GM18508 (cell line): ENCODE measurements around the gene PAX7.
"Not testable (repeated sequence)": the region's sequence is repeated elsewhere in the genome, so short reads cannot be mapped to it uniquely, and the experiment has no call there.

Experiments
- ATAC-seq: cut with Tn5 transposase; IDR thresholded peaks from one replicate; pipeline ENCODE4 v1.9.1; 2021; ENCODE audit warnings: moderate number of reproducible peaks; ENCODE audit not compliant: insufficient read depth, unreplicated experiment

PAX7 gene

DNA sequence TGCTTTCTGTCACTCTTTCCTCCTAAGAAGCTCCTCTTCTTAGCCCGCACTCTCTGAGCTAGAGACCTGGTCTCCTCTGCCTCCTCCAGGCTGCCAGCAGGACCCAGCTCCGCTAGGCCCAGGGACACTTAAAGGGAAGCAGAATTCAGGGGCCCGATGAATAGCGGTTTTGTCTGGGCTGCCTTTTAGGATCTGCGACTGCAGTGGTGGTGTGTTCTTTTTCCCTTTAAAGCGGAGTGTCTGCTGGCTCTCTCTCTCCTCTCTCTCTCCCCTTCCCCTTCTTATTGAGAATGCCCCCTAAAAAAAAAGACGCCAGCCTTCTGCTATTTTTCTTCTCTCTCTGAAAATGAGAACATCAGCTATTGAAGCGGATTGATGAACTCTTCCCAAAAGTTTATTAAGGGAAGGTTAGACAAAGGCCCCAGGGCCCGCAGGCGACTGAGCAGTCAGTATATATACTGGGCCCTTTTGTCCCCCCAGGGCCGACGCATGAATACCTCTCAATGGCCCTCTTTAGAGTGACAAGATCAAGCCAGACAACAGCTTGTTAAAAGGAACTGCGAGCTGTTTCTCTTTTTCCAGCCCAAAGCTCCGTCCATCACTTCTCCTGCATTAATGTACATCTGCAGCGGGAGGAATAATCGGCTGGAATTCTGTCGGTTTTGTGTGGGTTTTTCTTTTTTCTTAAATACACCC is 27.0 kb downstream of the PAX7 start:
- ATAC-seq, result no peak

DNA sequence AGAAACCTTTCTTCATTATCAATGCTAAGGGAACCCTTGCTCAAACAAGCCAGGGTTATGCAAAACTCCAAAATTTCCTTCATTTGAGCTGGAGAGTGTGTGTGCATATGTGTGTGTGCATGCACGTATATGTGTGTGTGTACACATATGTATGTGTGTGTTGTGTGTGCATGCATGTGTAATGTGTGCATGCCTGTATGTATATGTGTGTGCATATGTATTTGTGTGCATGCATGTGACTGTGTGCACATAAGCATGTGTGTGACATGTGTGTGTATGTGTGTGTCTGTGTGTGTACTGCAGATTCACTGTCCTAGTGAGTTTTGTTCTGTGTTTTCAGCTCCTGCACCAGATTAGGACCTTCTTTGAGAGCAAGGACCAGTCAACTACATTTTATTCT is 28.2 kb downstream of the PAX7 start:
- no peak for ATAC-seq

DNA sequence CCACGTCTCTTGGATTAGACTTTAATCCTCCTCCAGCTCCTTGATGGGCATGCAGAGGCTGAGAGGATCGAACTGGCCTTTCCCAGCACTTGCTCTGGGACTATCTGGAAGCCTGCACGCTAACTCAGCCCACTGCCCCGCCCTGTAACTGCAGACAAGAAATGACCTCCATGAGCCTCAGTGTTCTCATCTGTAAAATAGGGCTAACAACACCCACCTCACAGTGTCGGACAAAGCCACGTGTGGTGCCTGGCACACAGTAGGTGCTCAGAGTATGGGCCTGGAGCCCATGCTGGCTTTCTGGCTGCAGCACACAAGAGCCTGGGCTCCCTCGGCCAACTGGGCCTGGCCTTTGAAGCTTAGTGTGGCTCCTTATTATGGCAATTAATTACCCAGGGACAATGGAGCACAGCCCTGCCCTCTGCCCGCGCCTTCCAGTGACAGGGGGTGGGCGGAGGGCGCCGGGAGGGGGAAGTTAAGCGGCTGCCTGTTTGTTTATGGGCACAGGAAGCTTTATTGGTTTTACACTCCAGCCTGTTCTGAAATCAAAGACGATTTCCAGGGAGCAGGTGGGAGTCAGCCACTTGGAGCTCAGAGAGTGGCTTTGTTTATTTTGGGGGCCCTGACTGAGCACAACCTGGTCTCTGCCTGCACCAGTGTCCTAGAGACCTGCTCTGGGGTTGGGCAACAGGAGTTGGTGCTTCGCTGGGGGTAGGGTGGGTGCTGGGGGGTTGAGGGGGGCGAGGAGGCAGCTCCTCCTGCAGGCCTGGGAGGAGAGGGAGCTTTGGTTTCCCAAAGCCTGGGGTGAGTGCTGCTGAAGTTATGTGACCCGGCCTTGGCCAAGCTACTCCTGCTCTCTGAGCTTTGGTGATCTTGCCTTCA is 31.0 kb downstream of the PAX7 start:
- ATAC-seq, result no peak

DNA sequence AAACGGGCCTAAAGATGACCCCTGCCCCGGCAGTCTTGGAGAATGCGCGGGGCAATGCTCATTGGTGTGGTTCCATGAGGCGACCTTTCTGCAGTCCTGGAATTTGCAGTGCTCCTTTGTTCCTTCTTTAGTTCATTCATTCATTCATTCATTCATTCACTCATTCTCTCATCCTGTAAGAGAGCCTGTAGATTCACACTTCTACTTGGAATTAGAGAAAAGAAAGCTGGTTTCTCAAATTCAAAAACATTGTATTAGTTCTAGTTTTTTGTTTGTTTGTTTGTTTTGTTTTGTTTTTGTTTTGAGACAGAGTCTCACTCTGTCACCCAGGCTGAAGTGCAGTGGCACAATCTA is 31.6 kb downstream of the PAX7 start:
- no peak for ATAC-seq

DNA sequence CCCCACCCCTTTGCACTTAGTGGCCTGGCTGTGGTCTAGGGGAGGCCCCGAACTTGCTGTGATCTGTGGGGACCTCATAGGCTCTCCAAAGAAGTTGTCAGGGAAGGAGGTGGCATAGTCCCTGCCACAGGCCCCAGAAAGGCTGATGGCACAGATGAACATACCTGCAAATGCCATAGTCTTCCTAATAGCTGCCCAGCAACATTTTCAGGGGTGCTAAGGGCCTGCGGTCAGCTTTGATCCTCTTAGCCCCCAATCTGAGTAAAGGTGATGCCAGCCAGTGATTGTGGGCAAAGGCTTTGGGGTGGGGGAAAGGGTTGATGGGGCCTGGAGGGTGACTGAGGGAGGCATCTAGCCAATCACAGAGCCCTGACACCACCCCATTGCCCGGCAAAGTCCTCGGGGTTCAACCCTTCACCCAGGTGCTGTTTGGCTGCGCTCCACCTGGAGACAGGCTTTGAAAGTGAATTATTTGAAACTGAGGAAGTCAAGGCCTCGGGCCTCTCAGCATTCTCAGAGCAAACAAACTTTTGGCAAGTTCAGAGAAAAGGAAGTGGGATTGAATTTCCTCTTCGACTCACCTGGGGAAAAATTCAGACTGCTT is 35.8 kb downstream of the PAX7 start:
- ATAC-seq, result no peak

DNA sequence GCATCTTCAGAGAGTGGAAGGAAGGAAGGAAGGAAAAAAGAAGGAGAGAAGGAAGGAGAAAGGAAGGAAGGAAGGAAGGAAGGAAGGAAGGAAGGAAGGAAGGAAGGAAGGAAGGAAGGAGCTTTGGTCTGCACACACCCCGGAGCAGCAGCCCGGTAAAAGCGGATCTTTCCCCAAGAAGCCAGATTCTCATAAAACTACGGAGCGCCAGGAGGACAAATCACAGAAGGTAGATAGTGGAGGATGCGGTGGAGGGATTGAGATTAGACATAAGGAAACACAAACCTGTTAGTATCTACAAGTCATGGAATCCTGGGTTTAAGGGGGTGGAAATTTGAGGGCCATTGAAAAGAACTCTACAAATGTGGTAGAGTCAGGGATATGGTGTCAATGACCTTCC is 36.7 kb downstream of the PAX7 start:
- ATAC-seq, result no peak

DNA sequence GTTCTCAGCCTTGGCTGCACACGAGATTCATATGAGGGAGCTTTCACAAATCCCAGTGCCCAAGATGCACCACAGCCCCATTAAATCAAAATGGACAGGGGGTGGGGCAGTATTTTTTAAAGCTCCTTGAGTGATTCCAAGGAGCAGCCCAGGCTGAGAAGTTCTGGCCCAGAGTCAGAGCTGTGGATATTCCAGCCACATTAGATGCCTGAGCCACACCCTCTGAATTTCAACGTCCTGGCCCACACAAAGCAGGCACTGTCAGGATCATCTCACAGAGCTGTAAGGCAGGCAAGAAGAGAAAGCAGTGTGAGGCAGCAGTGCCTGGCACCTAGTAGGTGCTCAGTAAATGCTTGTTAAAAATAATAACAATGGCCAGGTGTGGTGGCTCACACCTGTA is 37.4 kb downstream of the PAX7 start:
- no peak for ATAC-seq

DNA sequence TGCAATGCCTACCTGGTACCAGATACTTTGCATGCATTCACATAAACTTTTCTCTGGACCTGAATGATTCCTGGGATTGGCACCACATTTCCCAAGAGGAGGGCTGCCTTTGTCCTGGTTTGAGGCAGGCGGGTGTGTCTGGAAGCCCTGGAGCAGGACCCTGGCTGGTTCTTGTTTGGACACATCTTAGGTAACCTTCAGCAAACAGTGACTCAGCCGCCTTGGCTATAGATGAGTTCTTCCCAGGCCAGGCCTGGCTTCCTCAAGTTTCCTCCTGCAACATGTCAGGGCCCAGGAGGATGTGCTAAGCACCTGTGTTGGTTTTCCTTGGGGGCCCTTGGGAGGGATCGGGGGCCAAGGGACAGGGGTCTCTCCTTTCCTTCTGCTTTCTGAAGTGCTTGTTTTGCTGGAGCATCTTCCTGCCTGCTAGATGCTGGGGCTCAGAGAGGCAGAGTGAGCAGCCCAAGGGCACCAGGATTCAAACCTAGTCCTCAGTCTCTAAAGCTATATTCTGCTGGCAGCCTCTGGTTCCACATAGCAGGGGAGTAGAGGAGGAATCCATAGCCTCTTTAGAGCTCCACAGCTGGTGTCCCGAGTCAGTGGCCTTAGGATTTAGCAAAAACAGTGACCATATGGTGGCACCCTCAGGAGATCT is 38.2 kb downstream of the PAX7 start:
- no peak for ATAC-seq

DNA sequence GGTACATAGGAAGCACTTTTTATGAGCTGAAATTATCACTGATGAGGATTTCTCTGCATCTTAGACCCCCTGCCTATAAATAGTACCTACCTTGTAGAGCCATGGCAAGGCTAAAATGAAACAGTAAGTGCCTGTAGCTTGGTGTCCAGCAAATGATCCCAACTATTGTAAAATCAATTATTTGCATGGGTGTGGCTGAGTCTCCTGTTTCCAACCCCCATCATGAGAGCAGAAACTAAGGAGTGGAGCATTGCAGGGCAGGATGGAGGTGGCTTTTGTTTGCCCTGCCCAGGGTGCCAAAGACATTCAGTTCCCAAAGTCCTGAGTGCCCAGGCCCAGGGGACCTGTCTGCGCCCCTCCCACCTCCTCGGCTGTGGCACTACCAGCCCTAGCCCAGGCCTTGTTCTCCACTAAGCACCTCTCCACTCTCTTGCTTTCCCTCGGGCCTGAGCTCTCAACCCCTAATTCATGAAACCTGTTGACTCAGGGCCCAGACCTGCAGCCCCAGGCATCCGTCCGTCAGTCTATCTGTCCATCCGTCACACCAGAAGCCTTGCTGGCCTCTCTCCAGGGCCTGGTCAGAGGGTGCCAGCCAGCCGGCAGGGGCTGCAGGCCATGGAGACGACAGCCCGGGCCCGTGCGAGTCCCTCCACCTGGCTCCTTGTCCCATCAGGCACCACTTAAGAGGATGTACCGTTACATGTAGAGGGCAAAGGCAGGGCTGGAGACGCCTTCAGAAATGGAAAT is 39.6 kb downstream of the PAX7 start:
- ATAC-seq, result no peak

DNA sequence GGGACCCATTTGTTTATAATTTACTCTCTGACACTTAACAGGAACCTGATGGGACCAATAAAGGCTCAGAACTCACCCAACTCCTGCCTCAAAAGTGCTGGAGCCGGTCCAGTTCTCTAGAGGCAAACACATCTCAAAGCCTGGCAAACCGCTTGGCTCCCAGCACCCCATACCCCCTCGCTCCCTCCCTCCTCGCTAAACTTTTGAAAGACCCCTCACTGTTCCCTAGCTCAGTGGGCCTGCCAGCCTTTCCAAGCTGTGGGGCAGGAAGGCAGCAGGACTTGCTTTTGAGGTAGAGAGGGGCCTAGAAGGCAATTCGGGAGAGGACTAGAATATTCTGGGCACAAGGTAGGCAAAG is 40.2 kb downstream of the PAX7 start:
- ATAC-seq, result no peak

DNA sequence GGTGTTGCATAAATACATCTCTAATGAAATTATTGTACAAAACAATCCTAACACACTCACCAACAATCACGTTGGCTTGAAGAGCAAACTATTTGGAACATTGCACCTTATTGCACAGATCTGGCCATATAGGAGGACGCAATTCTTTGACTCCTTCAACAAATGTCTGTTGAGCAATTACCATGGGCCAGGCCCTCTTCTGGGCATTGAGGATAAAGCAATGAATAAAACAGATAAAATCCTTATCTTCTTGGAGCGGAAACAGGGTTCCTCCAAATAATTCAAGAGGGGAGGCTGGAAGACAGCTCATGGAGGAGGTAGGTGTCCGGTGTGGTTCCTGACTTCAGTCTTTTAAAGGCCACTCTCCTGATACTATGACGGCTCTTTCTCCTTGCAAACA is 43.3 kb downstream of the PAX7 start:
- ATAC-seq, result no peak

DNA sequence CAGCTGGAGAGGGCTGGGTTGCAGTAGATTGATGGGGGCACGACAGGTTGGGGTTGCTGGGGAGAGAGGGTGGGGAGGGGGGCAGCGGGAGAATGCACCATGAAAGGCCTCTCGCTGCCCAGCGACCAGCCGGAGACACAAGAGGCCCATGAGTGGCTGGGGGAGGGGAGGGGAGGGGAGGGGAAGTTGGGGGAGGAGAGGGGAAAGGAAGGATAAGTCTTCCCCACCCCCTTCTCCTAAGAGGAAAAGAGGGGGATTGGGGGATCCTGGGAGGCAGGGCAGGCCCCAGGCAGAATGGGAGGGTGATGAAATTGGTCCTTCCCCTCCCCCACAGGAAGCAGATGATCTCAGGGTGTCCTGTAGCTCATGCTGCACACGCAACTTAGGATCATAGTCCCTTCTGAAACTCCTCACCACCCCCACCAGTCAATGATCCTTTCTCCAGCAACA is 45.7 kb downstream of the PAX7 start:
- no peak for ATAC-seq

DNA sequence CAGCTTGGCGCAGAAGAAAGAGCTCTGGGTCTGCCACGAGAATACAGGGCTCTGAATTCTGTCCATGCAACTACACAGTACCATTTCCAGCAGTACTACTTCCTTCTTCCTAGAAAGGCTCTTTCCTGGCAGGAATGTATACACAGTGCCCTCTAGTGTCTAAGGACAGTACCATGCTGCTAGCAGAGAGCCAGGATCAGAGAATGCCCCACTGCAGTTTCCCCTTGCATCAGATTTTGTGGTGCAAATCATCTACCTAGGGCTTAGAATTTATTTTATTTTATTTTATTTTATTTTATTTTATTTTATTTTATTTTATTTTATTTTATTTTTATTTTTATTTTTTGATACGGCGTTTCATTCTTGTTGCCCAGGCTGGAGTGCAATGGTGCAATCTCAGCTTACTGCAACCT is 50.8 kb downstream of the PAX7 start:
- no peak for ATAC-seq

DNA sequence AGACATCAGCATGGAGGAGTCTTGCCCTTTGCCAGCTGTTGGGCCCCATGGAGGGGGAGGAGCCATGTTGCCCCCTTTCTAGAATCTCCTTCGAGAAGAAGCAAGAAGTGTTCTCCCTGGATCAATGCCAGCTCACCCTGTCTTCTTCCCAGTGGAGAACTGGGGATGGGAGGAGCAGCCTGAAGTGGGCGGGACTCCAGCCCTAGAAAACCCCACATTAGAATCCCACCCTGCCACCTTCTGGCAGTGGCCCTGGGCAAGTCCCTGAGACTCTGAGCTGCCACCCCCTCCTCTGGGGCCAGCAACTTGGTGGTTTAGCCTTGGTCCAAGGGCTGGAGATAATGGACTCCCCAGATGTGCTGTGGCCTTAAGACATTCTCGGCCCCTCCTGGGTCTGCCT is 51.7 kb downstream of the PAX7 start:
- ATAC-seq, result no peak

DNA sequence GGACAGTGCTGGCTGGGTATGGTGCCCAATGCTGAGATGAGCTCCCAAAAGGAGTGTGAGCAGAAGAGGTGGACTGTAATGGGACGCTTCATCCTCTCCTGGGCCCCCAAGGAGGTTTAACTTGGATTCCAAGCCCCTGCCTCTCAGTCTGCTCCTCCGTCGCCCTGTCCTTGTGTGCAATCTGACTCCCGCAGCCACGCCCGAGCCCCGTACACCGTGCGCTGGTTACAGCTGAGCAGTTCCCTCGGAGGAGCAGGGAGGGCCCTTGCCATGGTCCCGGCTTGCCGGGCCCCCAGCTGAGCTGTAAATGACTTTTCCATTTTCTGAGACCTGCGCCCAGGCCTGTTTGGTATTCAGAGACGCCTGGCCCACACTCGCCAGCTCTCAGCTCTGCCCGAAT is 53.7 kb downstream of the PAX7 start:
- no peak for ATAC-seq

DNA sequence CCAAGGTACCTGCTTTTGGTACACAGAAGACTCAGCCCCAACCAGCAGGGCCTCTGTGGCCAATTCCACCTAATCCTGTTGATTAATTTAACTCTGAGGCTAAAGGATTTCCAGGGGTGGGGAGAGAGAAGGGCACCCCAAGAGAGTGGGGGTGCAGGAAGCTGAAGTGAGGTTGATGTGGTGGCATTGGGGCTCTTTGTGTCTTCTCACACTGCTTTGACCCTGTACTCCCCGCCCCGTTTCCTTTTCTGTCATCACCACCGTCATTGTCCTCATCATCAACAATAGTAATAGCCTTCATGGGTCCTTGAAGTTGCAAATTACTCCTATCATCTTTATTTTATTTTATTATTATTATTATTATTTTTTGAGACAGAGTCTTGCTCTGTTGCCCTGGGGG is 55.9 kb downstream of the PAX7 start:
- ATAC-seq, result no peak

DNA sequence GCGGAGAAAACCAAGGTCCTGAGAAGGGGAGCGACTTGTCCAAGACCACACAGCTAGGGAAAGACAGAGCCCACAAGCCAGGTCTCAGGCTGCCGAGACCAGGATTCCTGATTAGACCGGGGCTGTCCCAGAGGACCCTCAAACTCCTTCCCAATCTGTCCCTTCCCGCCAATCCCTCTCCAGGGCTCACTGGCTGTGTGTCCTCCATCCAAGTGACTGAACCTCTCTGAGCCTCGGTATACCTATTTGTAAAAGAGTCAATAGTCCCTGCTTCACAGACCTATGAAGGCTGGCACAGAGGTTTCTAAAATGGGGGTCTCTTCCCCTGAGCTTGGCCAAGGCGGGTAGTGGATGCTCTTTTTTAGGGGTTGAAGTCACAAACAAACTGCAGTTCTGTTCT is 56.6 kb downstream of the PAX7 start:
- ATAC-seq, result no peak

DNA sequence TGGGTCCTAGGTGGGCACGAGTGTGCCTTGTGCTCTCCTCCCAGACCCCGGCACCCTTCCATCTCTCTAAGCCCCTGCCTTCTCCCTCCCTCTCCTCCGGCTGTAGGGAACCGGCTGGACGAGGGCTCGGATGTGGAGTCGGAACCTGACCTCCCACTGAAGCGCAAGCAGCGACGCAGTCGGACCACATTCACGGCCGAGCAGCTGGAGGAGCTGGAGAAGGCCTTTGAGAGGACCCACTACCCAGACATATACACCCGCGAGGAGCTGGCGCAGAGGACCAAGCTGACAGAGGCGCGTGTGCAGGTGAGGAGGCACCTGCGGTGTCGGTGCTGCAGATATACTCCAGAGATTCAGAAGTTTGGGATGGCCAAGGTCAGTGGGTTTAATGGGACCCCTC is 61.0 kb downstream of the PAX7 start:
- ATAC-seq, result no peak

DNA sequence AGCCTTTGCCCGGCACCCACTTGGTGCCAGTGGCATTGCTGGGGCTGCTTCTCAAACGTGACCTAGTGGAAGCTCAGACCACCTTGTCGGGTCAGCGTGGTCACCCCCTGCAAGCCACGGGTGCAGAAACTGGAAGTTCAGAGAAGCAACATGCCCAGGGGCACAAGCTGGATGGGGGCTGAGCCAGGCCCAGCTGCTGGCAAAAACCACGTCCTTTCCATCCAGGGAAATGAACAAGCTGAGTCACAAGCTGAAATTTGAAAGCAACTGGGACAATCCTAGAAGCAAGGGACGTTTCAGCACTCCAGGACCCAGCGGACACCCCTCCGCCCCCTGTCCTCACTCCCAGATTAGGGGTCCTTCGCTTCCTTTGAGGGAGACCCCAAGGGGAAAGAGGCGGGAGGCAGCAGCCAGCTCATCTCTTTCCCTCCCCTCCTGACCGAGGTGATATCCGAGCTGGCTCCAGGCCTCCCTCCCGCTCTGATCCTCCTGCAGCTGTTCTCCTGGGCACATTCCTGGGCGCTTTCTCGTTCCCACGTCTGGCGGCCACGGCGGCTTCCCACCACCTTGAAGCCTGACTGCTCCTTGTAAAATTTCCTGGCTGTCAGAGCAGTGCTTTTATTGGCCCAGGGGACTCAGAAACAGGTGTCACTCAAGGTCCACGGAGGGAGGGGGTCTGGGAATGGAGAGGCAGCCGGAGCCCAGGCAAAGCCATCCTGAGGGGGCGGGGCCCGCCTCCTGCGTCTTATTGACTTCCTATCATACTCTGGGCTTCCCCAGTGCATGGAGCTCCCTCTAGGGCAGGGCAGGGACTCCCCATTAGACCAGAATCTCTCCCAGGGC is 62.8 kb downstream of the PAX7 start:
- ATAC-seq, result no peak

DNA sequence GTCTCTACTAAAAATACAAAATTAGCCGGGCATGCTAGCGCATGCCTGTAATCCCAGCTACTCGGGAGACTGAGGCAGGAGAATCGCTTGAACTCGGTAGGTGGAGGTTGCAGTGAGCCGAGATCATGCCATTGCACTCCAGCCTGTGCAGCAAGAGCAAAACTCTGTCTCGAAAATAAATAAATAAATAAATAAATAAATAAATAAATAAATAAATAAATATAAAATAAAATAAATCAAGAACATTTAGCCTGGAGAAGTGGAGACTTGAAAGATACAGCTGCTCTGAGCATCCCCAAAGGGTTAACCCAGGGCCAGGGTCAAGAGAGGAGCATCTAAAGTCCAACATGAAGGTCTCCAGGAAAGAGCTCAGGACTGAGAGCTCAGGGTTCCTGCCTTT is 63.6 kb downstream of the PAX7 start:
- ATAC-seq, result not testable (repeated sequence)
